KMS-11 (cell line): ENCODE results near the gene SEZ6.

Source experiments
- H2AFZ ChIP-seq: fragments of 200-600 bp; sonication (generic); 2 replicates; pipeline ENCODE4 v1.6.1; 2016; ENCODE audit warnings: antibody characterized with exemption, mixed run types, low read depth
- H3K27ac ChIP-seq: fragments of 200-600 bp; sonication (generic); 2 replicates; pipeline ENCODE4 v1.6.1; 2016; ENCODE audit warnings: mild to moderate bottlenecking, mixed run types
- H3K27me3 ChIP-seq: fragments of 200-600 bp; sonication (generic); 2 replicates; pipeline ENCODE4 v1.6.1; 2017; ENCODE audit warnings: mild to moderate bottlenecking, low read depth, mixed run types, moderate library complexity; ENCODE audit not compliant: insufficient read depth
- H3K36me3 ChIP-seq: fragments of 200-600 bp; sonication (generic); 2 replicates; pipeline ENCODE4 v1.6.1; 2017; ENCODE audit warnings: mild to moderate bottlenecking, mixed run types; ENCODE audit not compliant: insufficient read depth
- H3K4me1 ChIP-seq: fragments of 200-600 bp; sonication (generic); 2 replicates; pipeline ENCODE4 v1.6.1; 2016; ENCODE audit warnings: mild to moderate bottlenecking, low read depth, mixed run types; ENCODE audit not compliant: poor library complexity, severe bottlenecking
- H3K4me2 ChIP-seq: fragments of 200-600 bp; sonication (generic); 2 replicates; pipeline ENCODE4 v1.7.0; 2016; ENCODE audit warnings: mild to moderate bottlenecking, mixed run types
- H3K4me3 ChIP-seq: fragments of 200-600 bp; sonication (generic); IDR thresholded peaks from 2 replicates; pipeline ENCODE4 v1.6.1; 2017; ENCODE audit warnings: low read depth, low read length, mixed read lengths; ENCODE audit not compliant: insufficient read depth
- H3K79me2 ChIP-seq: fragments of 200-600 bp; sonication (generic); 2 replicates; pipeline ENCODE4 v1.6.1; 2016; ENCODE audit warnings: low read depth, mixed run types; ENCODE audit not compliant: insufficient read depth
- H3K9ac ChIP-seq: fragments of 200-600 bp; sonication (generic); 2 replicates; pipeline ENCODE4 v1.6.1; 2016; ENCODE audit warnings: mild to moderate bottlenecking, mixed run types
- H4K20me1 ChIP-seq: fragments of 200-600 bp; sonication (generic); 2 replicates; pipeline ENCODE4 v1.6.1; 2016; ENCODE audit warnings: mild to moderate bottlenecking, mixed run types; ENCODE audit not compliant: insufficient read depth
- CTCF ChIP-seq: fragments of 200-600 bp; sonication (generic); conservative IDR thresholded peaks from 2 replicates; pipeline ENCODE4 v1.6.1; 2017; ENCODE audit warnings: low read depth, mild to moderate bottlenecking, antibody characterized with exemption, low read length, moderate library complexity, mixed read lengths

SEZ6 gene

DNA sequence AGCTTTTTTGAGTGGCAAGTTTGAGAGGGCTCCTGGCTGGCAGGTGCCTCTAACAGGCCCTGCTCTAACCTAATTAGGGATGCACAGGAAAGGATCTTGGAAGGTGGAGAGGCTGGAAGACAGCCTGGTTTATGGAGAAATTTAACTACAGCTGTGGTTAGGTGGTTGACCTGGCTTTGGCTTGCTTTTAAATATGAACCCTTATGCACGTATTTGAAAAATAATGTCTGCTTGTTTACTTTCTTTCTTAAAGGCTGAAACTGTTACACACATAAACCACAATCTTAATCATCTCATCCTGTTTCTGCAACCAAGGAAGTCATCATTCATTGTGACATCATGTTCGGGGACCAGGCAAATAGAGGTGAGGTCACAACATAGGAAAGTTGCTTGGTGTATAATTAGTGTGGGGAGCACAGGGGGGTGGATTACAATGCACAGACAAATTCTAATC, 79.9 kb downstream of the SEZ6 start:
- H2AFZ ChIP-seq, result no peak overlapping the region
- H4K20me1 ChIP-seq, result no peaks in the 10 kb centered on the region; the same call in 1 of the 2 replicates
- peaks cover 12% of the 10 kb centered on the region; the same call in 1 of the 2 replicates for H3K36me3 ChIP-seq
- H3K4me3 ChIP-seq, result no peak overlapping the region
- H3K27me3 ChIP-seq, result no peaks in the 10 kb centered on the region
- H3K79me2 ChIP-seq, result peaks cover 59% of the 10 kb centered on the region; the same call in 1 of the 2 replicates
- no peak for TF ChIP-seq CTCF
- peak overlapping the region; percentile 1; the same call in 1 of the 2 replicates for H3K27ac ChIP-seq
- H3K9ac ChIP-seq, result no peak overlapping the region
- H3K4me1 ChIP-seq, result peaks cover 61% of the 10 kb centered on the region
- H3K4me2 ChIP-seq, result peak overlapping the region; percentile 54; the same call in 1 of the 2 replicates

GRCh38 chr17:28920201-28920600, 85.6 kb downstream of the SEZ6 start:
- no peak overlapping the region for H3K4me3 ChIP-seq
- peaks cover 9% of the 10 kb centered on the region; the same call in 1 of the 2 replicates for H3K79me2 ChIP-seq
- peaks cover 29% of the 10 kb centered on the region; the same call in 1 of the 2 replicates for H3K36me3 ChIP-seq
- H3K27me3 ChIP-seq, result no peaks in the 10 kb centered on the region
- TF ChIP-seq CTCF, result no peak
- H3K4me1 ChIP-seq, result peaks cover 12% of the 10 kb centered on the region
- no peak overlapping the region for H2AFZ ChIP-seq
- H3K27ac ChIP-seq, result no peak overlapping the region
- H3K9ac ChIP-seq, result no peak overlapping the region
- H3K4me2 ChIP-seq, result no peak overlapping the region
- peaks cover 5% of the 10 kb centered on the region; the same call in 1 of the 2 replicates for H4K20me1 ChIP-seq

DNA sequence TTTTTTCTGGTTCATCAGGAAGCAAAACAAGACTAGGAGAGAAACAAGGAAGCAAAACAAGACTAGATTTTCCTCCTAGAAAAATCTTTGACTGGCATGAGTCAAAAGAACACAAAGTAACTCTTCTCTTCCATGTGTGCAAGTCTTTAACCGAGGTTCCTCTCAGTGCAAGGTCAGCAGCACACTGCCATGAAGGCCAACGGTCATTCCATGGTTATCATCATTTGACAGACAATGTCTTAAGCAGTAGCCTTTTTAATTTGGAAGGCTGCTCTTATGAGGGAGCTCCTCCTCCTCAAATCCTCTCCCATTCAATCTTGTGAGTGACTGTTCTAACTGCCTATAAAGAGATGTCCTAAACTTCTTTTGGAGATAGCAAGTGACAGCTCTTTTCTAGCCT, 87.5 kb downstream of the SEZ6 start:
- Histone ChIP-seq H3K4me3 (no peak overlapping the region), H3K9ac (no peak overlapping the region), H4K20me1 (peaks cover 5% of the 10 kb centered on the region; the same call in 1 of the 2 replicates), H3K4me2 (no peak overlapping the region), H2AFZ (no peak overlapping the region), H3K4me1 (peaks cover 8% of the 10 kb centered on the region), H3K79me2 (no peaks in the 10 kb centered on the region), H3K27ac (no peak overlapping the region), H3K36me3 (peaks cover 33% of the 10 kb centered on the region; the same call in 1 of the 2 replicates), H3K27me3 (no peaks in the 10 kb centered on the region)
- TF ChIP-seq CTCF, result no peak

- peaks cover 27% of the 10 kb centered on the region; the same call in 1 of the 2 replicates for H3K36me3 ChIP-seq
Measured at GRCh38 chr17:28917465-28917864, 88.4 kb downstream of the SEZ6 start.

More at GRCh38 chr17:28917465-28917864, 88.4 kb downstream of the SEZ6 start:
- no peak for TF ChIP-seq CTCF
- H2AFZ ChIP-seq, result no peak overlapping the region
- no peak overlapping the region for H3K27ac ChIP-seq
- no peak overlapping the region for H3K4me3 ChIP-seq
- no peaks in the 10 kb centered on the region for H3K79me2 ChIP-seq
- H3K9ac ChIP-seq, result no peak overlapping the region
- H3K4me1 ChIP-seq, result peaks cover 8% of the 10 kb centered on the region
- no peak overlapping the region for H3K4me2 ChIP-seq
- peaks cover 5% of the 10 kb centered on the region; the same call in 1 of the 2 replicates for H4K20me1 ChIP-seq
- H3K27me3 ChIP-seq, result no peaks in the 10 kb centered on the region
